Activated CD4-positive, CD25-positive, alpha-beta regulatory T cell treated with anti-CD3 and anti-CD28 coated beads, Interleukin-2, amount 50 U/mL, for 24 hours (primary cell): ENCODE data around the gene ATP8B2.
A peak's percentile ranks its signal among the peaks of the same experiment; 100 is the strongest.
"Not testable (repeated sequence)": the region's sequence is repeated elsewhere in the genome, so short reads cannot be mapped to it uniquely, and the experiment has no call there.

ENCODE experiments used
- ATAC-seq, 2 donors: fragments of 150-1000 bp; cut with Tn5 transposase; one replicate each; pipeline ENCODE4 v1.10.0; 2021; ENCODE audit warnings: mild to moderate bottlenecking in 1 of 2, moderate library complexity in 1 of 2

The ATP8B2 gene

GRCh38 chr1:154325583-154326545 lies 539 bp downstream of the ATP8B2 start:
- peak in 1 of 2 donors; percentile 1 for ATAC-seq

GRCh38 chr1:154326546-154327465 lies 1.5 kb downstream of the ATP8B2 start:
- ATAC-seq = no peak

- ATAC-seq = no peak
These were observed 2.4 kb downstream of the ATP8B2 start for GRCh38 chr1:154327466-154328317.

- ATAC-seq = peak; percentile 65
These were observed 3.2 kb downstream of the ATP8B2 start for GRCh38 chr1:154328318-154329151.

- ATAC-seq = no peak
These were observed 3.8 kb downstream of the ATP8B2 start for GRCh38 chr1:154329152-154329521.

GRCh38 chr1:154329551-154330131 lies 4.3 kb downstream of the ATP8B2 start:
- ATAC-seq = peak; percentile 11 to 20

GRCh38 chr1:154330669-154331068 lies 5.3 kb downstream of the ATP8B2 start:
- no peak for ATAC-seq

GRCh38 chr1:154334079-154335024 lies 9.0 kb downstream of the ATP8B2 start:
- no peak for ATAC-seq

GRCh38 chr1:154335025-154335714 lies 9.8 kb downstream of the ATP8B2 start:
- peak; percentile 95 to 98 for ATAC-seq

- ATAC-seq = no peak
These were observed 12.0 kb downstream of the ATP8B2 start for GRCh38 chr1:154337253-154337894.

- ATAC-seq = no peak
These were observed 13.6 kb downstream of the ATP8B2 start for GRCh38 chr1:154338875-154339274.

GRCh38 chr1:154341366-154341765 lies 16.0 kb downstream of the ATP8B2 start:
- not testable (repeated sequence) for ATAC-seq

- ATAC-seq = peak; percentile 28 to 37
These were observed 16.8 kb downstream of the ATP8B2 start for GRCh38 chr1:154342132-154342531.

GRCh38 chr1:154342836-154343472 lies 17.6 kb downstream of the ATP8B2 start:
- peak; percentile 87 to 88 for ATAC-seq

GRCh38 chr1:154344977-154345837 lies 19.9 kb downstream of the ATP8B2 start:
- ATAC-seq = peak; percentile 22 to 27

GRCh38 chr1:154346276-154346917 lies 21.1 kb downstream of the ATP8B2 start:
- ATAC-seq = no peak

GRCh38 chr1:154347961-154348360 lies 22.6 kb downstream of the ATP8B2 start:
- ATAC-seq = no peak
